C1 segment of cervical spinal cord (tissue), 14 donors: Measurements from ENCODE around the gene VAV2.
"Not testable (repeated sequence)": the region's sequence is repeated elsewhere in the genome, so short reads cannot be mapped to it uniquely, and the experiment has no call there.

Experiments used
- DNase-seq, 14 donors: peaks; one replicate each; lab custom pipeline; 2025; lab: John Stamatoyannopoulos, UW

The VAV2 gene

GRCh38 chr9:133917375-133917774 is 74.7 kb downstream of the VAV2 start:
- DNase-seq: peak in 1 of 14 donors; percentile 42

GRCh38 chr9:133916159-133916541 is 76.0 kb downstream of the VAV2 start:
- peak in 13 of 14 donors; percentile 32 to 89 (median 65) for DNase-seq

GRCh38 chr9:133915534-133916158 is 76.5 kb downstream of the VAV2 start:
- no peak for DNase-seq

GRCh38 chr9:133914442-133915342 is 77.4 kb downstream of the VAV2 start:
- DNase-seq: no peak

- DNase-seq: no peak
Measured at GRCh38 chr9:133913571-133914369, 78.4 kb downstream of the VAV2 start.

- no peak for DNase-seq
Measured at GRCh38 chr9:133910855-133911514, 81.1 kb downstream of the VAV2 start.

- DNase-seq: peak in 4 of 14 donors; percentile 18 to 55 (median 28)
Measured at GRCh38 chr9:133906932-133907910, 84.9 kb downstream of the VAV2 start.

- no peak for DNase-seq
Measured at GRCh38 chr9:133906218-133906617, 85.9 kb downstream of the VAV2 start.

GRCh38 chr9:133905493-133905892 is 86.6 kb downstream of the VAV2 start:
- no peak for DNase-seq

GRCh38 chr9:133904346-133905090 is 87.6 kb downstream of the VAV2 start:
- no peak for DNase-seq

GRCh38 chr9:133901184-133901835 is 90.8 kb downstream of the VAV2 start:
- no peak for DNase-seq

- no peak for DNase-seq
Measured at GRCh38 chr9:133897675-133898074, 94.4 kb downstream of the VAV2 start.

- DNase-seq: not testable (repeated sequence)
Measured at GRCh38 chr9:133896007-133896406, 96.1 kb downstream of the VAV2 start.

- DNase-seq: no peak
Measured at GRCh38 chr9:133895335-133895734, 96.8 kb downstream of the VAV2 start.

- DNase-seq: no peak
Measured at GRCh38 chr9:133894377-133895321, 97.5 kb downstream of the VAV2 start.

GRCh38 chr9:133893191-133893994 is 98.7 kb downstream of the VAV2 start:
- DNase-seq: no peak
